A549 treated with CpdA at 1 μM for 4 hours (cell line): ENCODE data around the gene KLHL20. TPM values are rescaled to one million over a fixed set of nuclear protein-coding genes. Genes with fewer than 3 reads are reported as not detected.

Experiments
- total RNA-seq: library from RNA; stranded (reverse); fragments of 200-300 nt; extraction: Qiagen RNA extraction; gene quantifications from 5 replicates; pipeline ENCODE4 v1.2.3, GENCODE V29; 2022; ENCODE audit warnings: low read depth

The KLHL20 gene, protein sequence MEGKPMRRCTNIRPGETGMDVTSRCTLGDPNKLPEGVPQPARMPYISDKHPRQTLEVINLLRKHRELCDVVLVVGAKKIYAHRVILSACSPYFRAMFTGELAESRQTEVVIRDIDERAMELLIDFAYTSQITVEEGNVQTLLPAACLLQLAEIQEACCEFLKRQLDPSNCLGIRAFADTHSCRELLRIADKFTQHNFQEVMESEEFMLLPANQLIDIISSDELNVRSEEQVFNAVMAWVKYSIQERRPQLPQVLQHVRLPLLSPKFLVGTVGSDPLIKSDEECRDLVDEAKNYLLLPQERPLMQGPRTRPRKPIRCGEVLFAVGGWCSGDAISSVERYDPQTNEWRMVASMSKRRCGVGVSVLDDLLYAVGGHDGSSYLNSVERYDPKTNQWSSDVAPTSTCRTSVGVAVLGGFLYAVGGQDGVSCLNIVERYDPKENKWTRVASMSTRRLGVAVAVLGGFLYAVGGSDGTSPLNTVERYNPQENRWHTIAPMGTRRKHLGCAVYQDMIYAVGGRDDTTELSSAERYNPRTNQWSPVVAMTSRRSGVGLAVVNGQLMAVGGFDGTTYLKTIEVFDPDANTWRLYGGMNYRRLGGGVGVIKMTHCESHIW
- 9.4 to 15.5 TPM (median 12.4 TPM) in 5 replicates for total RNA-seq

GRCh38 chr1:173714759-173715537 is at the start of gene KLHL20:
TSS of gene KLHL20 (plus strand) at chr1:173714981. CDS start at chr1:173716044, 1,063 bp downstream.

GRCh38 chr1:173669491-173669941 is 45.3 kb upstream of the KLHL20 start, which contains the start of gene ANKRD45:
TSS of gene ANKRD45 (minus strand) at chr1:173669851. CDS start at chr1:173659418, 10,433 bp downstream.

GRCh38 chr1:173824315-173825081 is 109.7 kb downstream of the KLHL20 start, which contains the start of the genes CENPL and DARS2:
TSS of gene CENPL (minus strand) at chr1:173824883. CDS start at chr1:173811299, 13,584 bp downstream.
TSS of gene DARS2 (plus strand) at chr1:173824673. CDS start at chr1:173825230, 557 bp downstream.

Other genes starting within 250 kb of the KLHL20 start
- 276 to 325 TPM (median 302 TPM) in 5 replicates for gene PRDX6, start 237.6 kb upstream of the KLHL20 start, total RNA-seq
- gene SLC9C2, start 111.9 kb upstream of the KLHL20 start, total RNA-seq = not detected in 5 replicates
- gene TEX50, start 79.6 kb upstream of the KLHL20 start, total RNA-seq = not detected in 5 replicates
- gene ANKRD45, start 45.1 kb upstream of the KLHL20 start, total RNA-seq = 0.15 TPM in 2 of 5 replicates, not detected in the others
- 37.2 to 46.4 TPM (median 42.7 TPM) in 5 replicates for gene DARS2, start 109.7 kb downstream of the KLHL20 start, total RNA-seq
- gene CENPL, start 109.9 kb downstream of the KLHL20 start, total RNA-seq = 10.2 to 12.4 TPM (median 11.4 TPM) in 5 replicates
- gene GAS5, start 153.0 kb downstream of the KLHL20 start, total RNA-seq = 279 to 334 TPM (median 309 TPM) in 5 replicates
- gene ZBTB37, start 153.4 kb downstream of the KLHL20 start, total RNA-seq = 0.94 to 1.4 TPM (median 1.3 TPM) in 5 replicates
- 0.13 to 0.15 TPM (median 0.14 TPM) in 3 of 5 replicates, not detected in the others for gene SERPINC1, start 202.3 kb downstream of the KLHL20 start, total RNA-seq